ENCODE results near the gene CARMIL1.

CARMIL1 gene

DNA sequence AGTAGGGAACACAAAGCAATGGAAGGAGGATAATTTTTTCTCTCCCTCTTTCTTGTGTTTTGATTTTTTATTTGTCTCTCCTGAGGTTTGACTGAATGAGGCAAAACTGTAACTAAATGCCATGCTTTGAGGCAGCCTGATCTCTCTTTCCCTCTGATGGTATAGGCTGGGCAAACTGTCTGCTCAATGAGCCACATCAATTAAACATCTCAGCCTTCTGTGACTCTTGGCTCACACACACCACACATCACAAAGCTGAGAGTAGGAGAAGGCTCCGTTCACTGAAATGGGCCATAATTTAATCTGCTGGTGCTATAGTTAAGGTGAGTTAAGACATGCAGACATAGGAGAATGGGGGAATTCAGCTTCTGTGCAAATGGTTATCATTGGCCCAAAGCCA is 344.7 kb downstream of the CARMIL1 start:
- TF ChIP-seq HOXA7 (CRISPR knock-in tag; IDR thresholded peaks at IDR 0.05; ENCODE audit: borderline replicate concordance) (no peak), ZFP3 (tag by site-specific recombination; IDR thresholded peaks at IDR 0.05; ENCODE audit: low read depth) (no peak), ZNF664 (tag by site-specific recombination; IDR thresholded peaks at IDR 0.05) (no peak), ZNF549 (tag by site-specific recombination; IDR thresholded peaks at IDR 0.05) (no peak), HOXD13 (CRISPR knock-in tag; IDR thresholded peaks at IDR 0.05; ENCODE audit: borderline replicate concordance) (no peak), ZNF433 (tag by site-specific recombination; IDR thresholded peaks at IDR 0.05; ENCODE audit: low read depth) (no peak), ZNF174 (tag by site-specific recombination; IDR thresholded peaks at IDR 0.05) (no peak), ZNF837 (tag by site-specific recombination; IDR thresholded peaks at IDR 0.05) (no peak), ZIC2 (tag by site-specific recombination; IDR thresholded peaks at IDR 0.05) (no peak), ZNF324 (tag by site-specific recombination; IDR thresholded peaks at IDR 0.05) (no peak), ZNF544 (tag by site-specific recombination; IDR thresholded peaks at IDR 0.05) (no peak), HOXC10 (CRISPR knock-in tag; IDR thresholded peaks at IDR 0.05) (no peak), ZNF514 (tag by site-specific recombination; IDR thresholded peaks at IDR 0.05) (no peak), ZNF37A (tag by site-specific recombination; IDR thresholded peaks at IDR 0.05) (no peak)
- TF ChIP-seq, protein P1, sequence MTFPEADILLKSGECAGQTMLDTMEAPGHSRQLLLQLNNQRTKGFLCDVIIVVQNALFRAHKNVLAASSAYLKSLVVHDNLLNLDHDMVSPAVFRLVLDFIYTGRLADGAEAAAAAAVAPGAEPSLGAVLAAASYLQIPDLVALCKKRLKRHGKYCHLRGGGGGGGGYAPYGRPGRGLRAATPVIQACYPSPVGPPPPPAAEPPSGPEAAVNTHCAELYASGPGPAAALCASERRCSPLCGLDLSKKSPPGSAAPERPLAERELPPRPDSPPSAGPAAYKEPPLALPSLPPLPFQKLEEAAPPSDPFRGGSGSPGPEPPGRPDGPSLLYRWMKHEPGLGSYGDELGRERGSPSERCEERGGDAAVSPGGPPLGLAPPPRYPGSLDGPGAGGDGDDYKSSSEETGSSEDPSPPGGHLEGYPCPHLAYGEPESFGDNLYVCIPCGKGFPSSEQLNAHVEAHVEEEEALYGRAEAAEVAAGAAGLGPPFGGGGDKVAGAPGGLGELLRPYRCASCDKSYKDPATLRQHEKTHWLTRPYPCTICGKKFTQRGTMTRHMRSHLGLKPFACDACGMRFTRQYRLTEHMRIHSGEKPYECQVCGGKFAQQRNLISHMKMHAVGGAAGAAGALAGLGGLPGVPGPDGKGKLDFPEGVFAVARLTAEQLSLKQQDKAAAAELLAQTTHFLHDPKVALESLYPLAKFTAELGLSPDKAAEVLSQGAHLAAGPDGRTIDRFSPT (tag by site-specific recombination; IDR thresholded peaks at IDR 0.05), result no peak
- TF ChIP-seq, protein P2, sequence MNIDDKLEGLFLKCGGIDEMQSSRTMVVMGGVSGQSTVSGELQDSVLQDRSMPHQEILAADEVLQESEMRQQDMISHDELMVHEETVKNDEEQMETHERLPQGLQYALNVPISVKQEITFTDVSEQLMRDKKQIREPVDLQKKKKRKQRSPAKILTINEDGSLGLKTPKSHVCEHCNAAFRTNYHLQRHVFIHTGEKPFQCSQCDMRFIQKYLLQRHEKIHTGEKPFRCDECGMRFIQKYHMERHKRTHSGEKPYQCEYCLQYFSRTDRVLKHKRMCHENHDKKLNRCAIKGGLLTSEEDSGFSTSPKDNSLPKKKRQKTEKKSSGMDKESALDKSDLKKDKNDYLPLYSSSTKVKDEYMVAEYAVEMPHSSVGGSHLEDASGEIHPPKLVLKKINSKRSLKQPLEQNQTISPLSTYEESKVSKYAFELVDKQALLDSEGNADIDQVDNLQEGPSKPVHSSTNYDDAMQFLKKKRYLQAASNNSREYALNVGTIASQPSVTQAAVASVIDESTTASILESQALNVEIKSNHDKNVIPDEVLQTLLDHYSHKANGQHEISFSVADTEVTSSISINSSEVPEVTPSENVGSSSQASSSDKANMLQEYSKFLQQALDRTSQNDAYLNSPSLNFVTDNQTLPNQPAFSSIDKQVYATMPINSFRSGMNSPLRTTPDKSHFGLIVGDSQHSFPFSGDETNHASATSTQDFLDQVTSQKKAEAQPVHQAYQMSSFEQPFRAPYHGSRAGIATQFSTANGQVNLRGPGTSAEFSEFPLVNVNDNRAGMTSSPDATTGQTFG (tag by site-specific recombination; IDR thresholded peaks at IDR 0.05; ENCODE audit: borderline replicate concordance), result no peak
- TF ChIP-seq, protein P3, sequence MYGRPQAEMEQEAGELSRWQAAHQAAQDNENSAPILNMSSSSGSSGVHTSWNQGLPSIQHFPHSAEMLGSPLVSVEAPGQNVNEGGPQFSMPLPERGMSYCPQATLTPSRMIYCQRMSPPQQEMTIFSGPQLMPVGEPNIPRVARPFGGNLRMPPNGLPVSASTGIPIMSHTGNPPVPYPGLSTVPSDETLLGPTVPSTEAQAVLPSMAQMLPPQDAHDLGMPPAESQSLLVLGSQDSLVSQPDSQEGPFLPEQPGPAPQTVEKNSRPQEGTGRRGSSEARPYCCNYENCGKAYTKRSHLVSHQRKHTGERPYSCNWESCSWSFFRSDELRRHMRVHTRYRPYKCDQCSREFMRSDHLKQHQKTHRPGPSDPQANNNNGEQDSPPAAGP (tag by site-specific recombination; IDR thresholded peaks at IDR 0.05), result no peak
- TF ChIP-seq, protein P4, sequence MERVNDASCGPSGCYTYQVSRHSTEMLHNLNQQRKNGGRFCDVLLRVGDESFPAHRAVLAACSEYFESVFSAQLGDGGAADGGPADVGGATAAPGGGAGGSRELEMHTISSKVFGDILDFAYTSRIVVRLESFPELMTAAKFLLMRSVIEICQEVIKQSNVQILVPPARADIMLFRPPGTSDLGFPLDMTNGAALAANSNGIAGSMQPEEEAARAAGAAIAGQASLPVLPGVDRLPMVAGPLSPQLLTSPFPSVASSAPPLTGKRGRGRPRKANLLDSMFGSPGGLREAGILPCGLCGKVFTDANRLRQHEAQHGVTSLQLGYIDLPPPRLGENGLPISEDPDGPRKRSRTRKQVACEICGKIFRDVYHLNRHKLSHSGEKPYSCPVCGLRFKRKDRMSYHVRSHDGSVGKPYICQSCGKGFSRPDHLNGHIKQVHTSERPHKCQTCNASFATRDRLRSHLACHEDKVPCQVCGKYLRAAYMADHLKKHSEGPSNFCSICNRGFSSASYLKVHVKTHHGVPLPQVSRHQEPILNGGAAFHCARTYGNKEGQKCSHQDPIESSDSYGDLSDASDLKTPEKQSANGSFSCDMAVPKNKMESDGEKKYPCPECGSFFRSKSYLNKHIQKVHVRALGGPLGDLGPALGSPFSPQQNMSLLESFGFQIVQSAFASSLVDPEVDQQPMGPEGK (tag by site-specific recombination; IDR thresholded peaks at IDR 0.05), result no peak
- TF ChIP-seq, protein P5, sequence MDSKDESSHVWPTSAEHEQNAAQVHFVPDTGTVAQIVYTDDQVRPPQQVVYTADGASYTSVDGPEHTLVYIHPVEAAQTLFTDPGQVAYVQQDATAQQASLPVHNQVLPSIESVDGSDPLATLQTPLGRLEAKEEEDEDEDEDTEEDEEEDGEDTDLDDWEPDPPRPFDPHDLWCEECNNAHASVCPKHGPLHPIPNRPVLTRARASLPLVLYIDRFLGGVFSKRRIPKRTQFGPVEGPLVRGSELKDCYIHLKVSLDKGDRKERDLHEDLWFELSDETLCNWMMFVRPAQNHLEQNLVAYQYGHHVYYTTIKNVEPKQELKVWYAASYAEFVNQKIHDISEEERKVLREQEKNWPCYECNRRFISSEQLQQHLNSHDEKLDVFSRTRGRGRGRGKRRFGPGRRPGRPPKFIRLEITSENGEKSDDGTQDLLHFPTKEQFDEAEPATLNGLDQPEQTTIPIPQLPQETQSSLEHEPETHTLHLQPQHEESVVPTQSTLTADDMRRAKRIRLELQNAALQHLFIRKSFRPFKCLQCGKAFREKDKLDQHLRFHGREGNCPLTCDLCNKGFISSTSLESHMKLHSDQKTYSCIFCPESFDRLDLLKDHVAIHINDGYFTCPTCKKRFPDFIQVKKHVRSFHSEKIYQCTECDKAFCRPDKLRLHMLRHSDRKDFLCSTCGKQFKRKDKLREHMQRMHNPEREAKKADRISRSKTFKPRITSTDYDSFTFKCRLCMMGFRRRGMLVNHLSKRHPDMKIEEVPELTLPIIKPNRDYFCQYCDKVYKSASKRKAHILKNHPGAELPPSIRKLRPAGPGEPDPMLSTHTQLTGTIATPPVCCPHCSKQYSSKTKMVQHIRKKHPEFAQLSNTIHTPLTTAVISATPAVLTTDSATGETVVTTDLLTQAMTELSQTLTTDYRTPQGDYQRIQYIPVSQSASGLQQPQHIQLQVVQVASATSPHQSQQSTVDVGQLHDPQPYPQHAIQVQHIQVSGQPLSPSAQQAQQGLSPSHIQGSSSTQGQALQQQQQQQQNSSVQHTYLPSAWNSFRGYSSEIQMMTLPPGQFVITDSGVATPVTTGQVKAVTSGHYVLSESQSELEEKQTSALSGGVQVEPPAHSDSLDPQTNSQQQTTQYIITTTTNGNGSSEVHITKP (tag by site-specific recombination; IDR thresholded peaks at IDR 0.05), result no peak
- TF ChIP-seq, protein P6, sequence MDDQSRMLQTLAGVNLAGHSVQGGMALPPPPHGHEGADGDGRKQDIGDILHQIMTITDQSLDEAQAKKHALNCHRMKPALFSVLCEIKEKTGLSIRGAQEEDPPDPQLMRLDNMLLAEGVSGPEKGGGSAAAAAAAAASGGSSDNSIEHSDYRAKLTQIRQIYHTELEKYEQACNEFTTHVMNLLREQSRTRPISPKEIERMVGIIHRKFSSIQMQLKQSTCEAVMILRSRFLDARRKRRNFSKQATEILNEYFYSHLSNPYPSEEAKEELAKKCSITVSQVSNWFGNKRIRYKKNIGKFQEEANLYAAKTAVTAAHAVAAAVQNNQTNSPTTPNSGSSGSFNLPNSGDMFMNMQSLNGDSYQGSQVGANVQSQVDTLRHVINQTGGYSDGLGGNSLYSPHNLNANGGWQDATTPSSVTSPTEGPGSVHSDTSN (CRISPR knock-in tag; IDR thresholded peaks at IDR 0.05), result no peak
- no peaks in the 10 kb centered on the region for H3K36me3 ChIP-seq (ENCODE audit: control insufficient read depth in 2 of 2, insufficient read depth in 1 of 2, low read length in 2 of 2)
- ChIA-PET CTCF (interaction anchor here (0.7 to 1.5 kb wide), 5 partner anchors 9 to 95 kb away, joined by 3 to 5 read pairs (median 3); no protein-coding TSS in a partner anchor), POLR2A (no interaction called here)
- no peak overlapping the region for H3K4me3 ChIP-seq (ENCODE audit: low read depth, low read length)
- H3K27ac ChIP-seq (ENCODE audit: extremely low read depth, low read depth, low read length), result no peak overlapping the region
- H3K9me3 ChIP-seq (ENCODE audit: control insufficient read depth, insufficient read depth, low read depth, low read length), result no peaks in the 10 kb centered on the region
- H3K4me1 ChIP-seq (ENCODE audit: control insufficient read depth, insufficient read depth, low read length), result peaks cover 5% of the 10 kb centered on the region
